ENCODE measurements around the gene SLX4IP.

Gene SLX4IP

DNA sequence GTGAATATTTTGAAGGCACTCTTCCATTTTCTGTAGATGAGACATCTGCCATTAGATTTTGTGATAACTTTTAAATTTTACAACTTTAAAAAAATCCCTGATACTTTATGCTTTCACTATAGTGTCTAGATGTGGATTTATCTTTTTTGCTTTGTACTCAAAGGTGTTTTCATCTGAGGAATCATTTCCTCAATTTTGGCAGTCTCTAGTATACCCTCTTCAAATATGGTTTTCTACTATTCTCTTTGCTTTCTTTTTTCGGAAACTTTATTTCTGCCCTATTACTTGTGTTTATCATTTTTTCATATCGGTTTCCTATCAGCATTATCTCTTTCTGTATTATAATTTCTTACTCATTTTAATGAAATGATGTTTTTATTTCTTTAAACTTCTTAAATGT lies 62.2 kb downstream of the SLX4IP start:
- DNase-seq (ENCODE audit: low read depth) = no peak

DNA sequence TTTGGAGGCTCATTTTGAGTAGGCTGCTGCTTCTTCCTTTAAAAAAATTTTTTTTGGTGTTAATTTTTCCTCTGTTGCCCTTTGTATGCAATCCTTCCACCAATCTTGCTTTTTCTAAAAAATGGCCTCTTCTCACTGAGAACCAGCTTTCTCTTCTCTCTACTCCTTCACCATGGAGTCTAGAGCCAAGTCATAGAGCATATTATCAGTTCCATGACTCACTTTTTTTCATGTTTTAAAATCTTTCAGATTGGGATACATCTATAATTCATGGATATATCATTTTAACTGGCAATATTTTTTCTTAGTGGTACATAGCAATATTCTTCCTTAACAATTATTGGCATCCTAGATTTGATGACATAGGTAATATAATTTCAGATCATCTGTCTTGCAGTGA lies 62.7 kb downstream of the SLX4IP start:
- no peak for DNase-seq (ENCODE audit: low read depth)

GRCh38 chr20:10498200-10498599 lies 63.1 kb downstream of the SLX4IP start:
- no peak for DNase-seq (ENCODE audit: low read depth)

DNA sequence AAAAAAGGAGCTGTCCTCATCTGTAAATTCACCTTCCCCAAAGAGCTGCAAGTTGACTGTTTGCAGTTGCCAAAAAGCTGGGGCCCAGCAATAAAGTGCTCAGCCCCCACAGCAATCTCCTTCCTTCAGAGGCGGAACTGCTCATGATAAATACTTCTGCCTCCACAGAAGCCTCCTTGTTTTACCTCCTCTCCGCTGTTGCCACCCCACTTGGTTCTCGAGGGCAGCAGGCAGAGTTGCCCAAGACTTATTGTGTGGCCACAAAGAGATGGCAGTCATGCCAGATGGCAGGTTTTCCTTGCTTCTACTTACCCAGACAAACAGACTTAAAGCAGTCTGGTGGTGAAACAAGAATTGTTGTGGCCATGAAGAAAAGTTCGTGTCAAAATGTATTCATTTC lies 66.3 kb downstream of the SLX4IP start:
- DNase-seq (ENCODE audit: low read depth) = no peak

- DNase-seq (ENCODE audit: low read depth) = no peak
Measured at GRCh38 chr20:10502098-10502526, 67.0 kb downstream of the SLX4IP start.

- DNase-seq (ENCODE audit: low read depth) = no peak
Measured at GRCh38 chr20:10504608-10504993, 69.5 kb downstream of the SLX4IP start.

DNA sequence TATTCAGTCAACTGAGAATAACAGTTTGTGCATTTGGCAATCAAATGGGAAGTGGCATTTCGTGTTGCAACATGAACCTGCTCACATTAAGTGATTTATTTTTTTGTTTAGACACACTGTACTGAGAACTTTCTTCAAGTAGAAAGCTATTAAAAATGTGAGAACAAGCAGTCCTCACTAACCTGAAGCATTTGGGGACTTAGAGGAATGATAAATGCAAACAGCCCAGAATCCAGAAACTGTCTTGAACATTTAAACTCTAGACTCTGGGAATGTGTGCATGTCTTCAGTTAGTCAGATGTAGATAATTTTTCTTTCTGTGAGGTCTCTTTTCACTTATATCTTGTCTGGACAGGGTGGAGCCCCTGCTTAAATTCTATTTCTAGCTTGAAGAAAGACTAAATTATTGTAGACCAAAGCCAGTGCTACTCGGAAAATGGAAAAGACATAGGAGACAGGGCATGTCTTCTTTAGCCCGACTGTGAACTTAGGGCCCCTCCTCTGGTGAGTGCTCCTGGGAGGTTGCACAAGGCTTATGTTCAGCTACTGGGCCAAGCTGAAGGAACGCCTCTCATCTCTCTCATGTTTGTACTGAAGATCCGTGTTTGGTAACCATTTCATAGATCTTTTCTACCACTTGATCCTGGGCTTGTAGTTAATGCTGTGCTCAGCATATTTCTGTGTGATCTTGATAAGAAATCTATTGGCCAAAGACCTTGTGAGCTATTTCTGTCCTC lies 70.1 kb downstream of the SLX4IP start:
- DNase-seq (ENCODE audit: low read depth) = no peak

DNA sequence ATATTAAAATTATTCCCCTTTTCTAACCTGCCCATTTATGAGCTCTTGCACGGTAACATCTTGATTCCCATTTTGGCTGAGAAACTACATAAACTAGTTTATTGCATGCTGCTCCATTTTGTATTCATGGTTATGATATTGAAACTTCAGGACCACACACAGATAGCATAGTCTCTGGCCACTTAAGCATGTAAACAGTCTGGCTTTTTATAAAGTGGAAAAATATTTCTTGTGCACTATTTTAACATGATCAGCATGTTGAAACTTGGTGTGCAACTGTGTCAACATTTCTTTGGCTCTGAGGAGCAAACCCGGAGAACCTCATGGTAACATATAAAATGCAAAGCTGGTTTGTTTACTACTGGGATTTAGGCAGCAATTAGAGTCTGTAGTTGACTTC lies 70.7 kb downstream of the SLX4IP start:
- no peak for DNase-seq (ENCODE audit: low read depth)

DNA sequence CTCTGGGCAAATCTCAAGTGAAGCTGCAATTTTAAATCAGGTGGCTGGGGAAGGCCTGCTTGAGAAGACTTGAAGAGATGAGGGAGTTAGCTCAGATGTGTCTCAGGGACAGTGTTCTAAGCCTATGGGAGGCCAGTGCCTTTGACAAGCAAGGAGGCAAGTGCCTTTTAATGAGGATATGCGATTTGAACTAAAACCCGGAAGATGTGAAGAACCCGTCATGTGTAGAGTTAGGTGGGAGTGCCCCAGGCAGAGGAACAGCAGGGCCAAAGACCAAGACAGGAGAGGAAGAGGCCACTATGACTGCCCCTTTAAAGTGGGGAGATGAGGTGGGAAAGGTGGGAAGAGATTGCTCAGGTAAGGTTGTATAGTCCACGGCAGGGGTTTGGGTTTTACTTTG lies 71.9 kb downstream of the SLX4IP start:
- no peak for DNase-seq (ENCODE audit: low read depth)

DNA sequence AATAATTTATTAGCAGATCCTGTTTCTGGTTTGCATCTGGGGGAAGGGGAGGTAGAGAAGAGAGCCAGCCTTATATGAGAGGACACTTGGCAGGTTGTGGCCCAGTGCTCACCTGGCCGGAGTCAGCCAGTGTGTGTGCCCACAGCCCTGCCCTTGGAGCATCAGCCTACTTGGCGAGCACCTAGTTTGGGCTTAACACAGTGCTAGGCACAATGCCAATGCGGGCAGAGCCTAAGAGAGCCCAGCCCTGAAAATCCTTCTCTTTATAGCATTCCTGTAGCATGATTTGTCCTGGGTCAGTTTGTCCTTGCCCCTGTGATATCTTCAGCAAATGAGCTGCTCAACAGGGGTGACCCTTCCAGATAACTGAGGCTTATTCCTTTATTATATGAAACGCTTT lies 73.0 kb downstream of the SLX4IP start:
- peak; percentile 26 for DNase-seq (ENCODE audit: low read depth)

DNA sequence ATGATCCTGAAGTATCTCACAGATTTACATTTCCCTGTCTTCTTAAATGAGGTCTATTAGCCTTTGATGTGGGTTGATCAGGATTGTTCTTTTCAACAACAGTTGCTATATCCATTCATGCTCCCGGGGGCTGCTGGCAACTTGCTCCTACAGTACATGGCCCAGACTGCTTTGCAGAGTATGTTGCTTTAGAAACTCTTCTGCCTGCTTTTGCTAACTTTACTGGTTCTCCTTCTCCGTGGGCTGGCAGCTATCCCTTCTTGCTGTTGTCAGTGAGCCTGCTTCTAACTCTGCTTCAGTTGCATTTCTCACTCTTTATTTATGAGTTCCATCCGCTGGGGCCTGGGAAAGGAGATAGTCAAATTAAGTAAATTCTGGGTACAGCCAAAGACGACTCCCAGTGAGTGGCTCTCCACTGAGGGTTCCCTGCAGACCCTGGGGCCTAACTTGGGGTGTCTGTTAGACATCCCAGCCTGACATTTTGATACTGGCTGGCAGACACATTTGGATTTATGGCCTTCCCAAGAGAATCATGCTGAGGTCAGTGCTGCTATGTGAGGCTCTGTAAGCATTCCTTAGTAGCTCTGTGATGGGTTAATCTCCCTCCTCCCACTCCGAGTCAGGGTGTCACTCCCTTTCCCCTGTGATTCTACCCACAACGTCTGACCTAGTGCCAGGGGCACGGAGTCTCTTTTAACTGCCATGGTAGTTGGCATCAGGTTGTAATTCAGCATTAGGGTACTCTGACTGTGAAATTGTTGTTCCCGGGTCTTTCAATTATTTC lies 73.6 kb downstream of the SLX4IP start:
- peak; percentile 44 for DNase-seq (ENCODE audit: low read depth)

DNA sequence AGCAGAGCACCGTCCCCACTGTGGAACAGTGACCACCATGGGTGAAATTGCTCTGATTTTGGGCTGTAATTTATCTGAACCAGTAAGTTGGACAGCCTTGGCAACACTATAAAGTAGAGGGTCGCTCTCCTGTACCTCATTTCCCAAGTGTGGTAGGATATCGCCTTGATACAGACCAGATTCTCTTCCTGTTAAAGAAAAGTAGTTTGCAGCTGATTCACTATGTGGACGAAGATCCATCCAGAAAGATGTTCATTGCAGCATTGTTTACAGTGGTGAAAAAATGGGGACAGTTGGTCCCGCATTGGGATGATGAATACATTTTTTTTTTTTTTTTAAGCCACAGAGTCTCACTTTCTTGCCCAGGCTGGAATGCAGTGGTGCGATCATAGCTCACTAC lies 74.3 kb downstream of the SLX4IP start:
- no peak for DNase-seq (ENCODE audit: low read depth)

DNA sequence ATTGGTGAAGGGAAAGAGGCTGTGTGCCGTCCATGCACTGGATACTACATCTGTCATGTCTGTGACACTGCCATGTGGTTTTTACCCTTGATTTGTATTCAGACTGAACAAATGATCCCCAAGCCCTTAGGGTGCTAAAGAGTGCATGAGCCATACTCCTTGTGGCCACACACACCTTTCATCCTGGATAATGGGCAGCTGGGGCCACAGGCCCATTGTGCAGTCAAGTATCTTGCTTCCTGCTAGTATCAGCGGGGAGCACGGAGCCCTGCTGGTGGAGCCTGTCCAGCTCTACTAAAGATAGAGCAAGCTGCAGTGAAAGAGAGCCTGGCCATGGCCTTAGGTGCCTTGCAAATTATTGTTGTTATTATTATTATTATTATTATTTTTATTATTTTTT lies 75.1 kb downstream of the SLX4IP start:
- no peak for DNase-seq (ENCODE audit: low read depth)

GRCh38 chr20:10511170-10511508 lies 76.0 kb downstream of the SLX4IP start:
- no peak for DNase-seq (ENCODE audit: low read depth)

DNA sequence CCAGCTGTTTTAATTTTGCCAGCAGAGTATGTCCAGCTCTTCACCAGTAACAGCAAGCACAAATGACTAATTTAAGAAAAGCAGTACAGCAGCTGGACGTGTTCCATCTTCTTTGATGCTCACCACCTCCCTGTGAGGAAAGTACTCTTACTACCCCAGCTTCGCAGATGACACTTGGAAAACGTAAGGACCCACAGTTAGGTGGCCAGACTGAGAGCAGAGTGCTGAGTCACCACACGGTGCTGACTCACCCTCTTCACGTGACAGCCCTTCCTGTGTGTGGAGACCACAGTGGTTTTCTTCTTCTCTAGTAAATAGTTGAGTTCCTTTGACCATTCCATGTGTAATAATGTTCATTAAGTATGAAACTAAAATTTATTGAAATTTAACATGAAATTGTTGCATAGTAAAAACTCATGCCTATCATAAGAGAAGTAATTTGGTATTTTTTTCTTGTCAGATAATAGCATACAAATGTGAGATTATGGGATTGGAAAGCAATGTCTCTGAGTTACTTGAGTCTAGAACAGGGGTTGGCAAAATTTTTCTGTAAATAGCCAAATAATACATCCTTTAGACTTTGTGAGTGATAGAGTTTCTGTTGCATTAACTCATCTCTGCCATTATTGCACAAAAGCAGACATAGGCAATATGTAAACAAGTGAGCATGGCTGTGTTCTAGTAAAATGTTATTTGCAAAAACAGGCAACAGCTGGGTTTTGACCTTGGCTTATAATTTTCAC lies 76.6 kb downstream of the SLX4IP start:
- DNase-seq (ENCODE audit: low read depth) = peak; percentile 95

DNA sequence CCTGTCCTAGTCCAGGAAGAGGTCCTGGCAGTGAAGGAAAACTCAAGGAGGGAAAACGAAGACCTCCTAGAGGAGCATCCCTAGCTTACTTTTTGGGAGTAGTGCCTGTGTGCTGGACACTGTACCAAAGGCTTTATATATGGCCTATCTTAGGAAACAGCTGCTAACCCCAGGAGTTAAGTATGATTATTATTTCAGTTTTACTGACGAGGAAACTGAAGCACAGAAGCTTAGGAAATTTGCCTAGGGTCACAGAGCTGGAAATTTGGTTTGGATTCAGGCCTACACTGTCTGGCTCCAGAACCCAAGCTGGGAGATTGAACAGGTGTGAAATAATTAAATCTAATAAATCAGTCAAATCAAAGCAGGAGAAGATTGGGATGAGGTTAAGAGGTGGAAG lies 78.0 kb downstream of the SLX4IP start:
- DNase-seq (ENCODE audit: low read depth) = no peak

- peak; percentile 32 for DNase-seq (ENCODE audit: low read depth)
Measured at GRCh38 chr20:10513931-10514575, 78.9 kb downstream of the SLX4IP start.

GRCh38 chr20:10516529-10516928 lies 81.4 kb downstream of the SLX4IP start:
- DNase-seq (ENCODE audit: low read depth) = no peak

DNA sequence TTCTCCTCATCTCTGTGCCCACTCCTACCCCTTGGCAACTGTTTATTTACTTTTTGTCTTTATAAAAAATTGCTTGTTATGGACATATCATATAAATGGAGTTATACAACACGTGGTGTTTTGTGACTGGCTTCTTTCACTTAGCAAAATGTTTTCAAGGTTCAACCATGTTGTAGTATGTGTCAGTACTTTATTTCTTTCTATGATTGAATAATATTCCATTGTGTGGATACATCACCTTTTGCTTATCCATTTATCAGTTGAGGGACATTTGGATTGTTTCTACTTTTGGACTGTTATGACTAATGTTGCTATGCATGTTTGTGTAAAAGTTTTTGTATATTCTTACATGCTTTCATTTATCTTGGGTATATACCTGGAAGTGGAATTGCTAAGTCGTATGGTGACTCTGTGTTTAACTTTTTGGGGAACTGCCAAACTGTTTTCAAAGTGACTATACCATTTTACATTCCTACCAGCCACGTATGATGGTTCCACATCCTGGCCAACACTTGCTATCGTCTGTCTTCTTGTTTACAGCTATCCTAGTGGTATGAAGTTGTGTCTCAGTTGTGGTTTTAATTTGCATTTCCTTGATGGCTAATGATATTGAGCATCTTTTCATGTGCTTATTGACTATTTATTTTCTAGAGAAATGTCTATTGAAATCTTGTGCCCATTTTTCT lies 84.4 kb downstream of the SLX4IP start:
- peak; percentile 93 for DNase-seq (ENCODE audit: low read depth)

DNA sequence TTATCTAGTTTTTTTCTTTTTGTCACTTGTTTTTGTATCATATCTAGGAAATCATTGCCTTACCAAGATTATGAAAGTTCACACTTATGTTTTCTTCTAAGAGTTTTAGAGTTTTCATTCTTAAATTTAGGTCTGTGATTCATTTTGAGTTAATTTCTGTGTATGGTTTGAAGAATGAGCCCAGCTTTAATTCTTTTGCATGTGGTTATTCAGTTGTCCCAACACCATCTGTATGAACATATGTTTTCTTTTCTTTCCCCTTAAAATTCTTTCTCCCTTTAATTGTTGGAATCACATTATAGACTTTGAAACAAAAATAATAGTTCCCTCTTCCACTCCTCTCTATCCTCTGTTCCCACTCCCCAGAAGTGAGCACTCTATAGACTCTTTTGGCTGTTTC lies 85.4 kb downstream of the SLX4IP start:
- no peak for DNase-seq (ENCODE audit: low read depth)

GRCh38 chr20:10521068-10521831 lies 86.1 kb downstream of the SLX4IP start:
- DNase-seq (ENCODE audit: low read depth) = peak; percentile 87

All from ELR (cell line).